GM23248 (cell line): Measurements from ENCODE around the gene DCAF5.

Experiments
- EZH2 ChIP-seq: fragments of 200-600 bp; sonication (generic); IDR thresholded peaks from 2 replicates; pipeline ENCODE4 v1.6.1; 2018; ENCODE audit warnings: antibody characterized with exemption, mild to moderate bottlenecking; ENCODE audit not compliant: insufficient read depth, poor library complexity, severe bottlenecking
- EZH2phosphoT487 ChIP-seq: fragments of 200-600 bp; sonication (generic); IDR thresholded peaks from 2 replicates; pipeline ENCODE4 v1.6.1; 2018; ENCODE audit warnings: antibody characterized with exemption, moderate library complexity, mild to moderate bottlenecking, low read depth; ENCODE audit not compliant: insufficient read depth

- TF ChIP-seq EZH2 = no peak
- no peak for TF ChIP-seq EZH2phosphoT487
These were observed 110.6 kb downstream of the DCAF5 start for GRCh38 chr14:69042299-69042698.
